Stimulated activated CD4-positive, alpha-beta T cell treated with anti-CD3 and anti-CD28 coated beads, Interleukin-12 subunit alpha, Interleukin-12 subunit beta, amount 100 ng/mL, for 4 hours (primary cell): ENCODE measurements around the gene CERS6.

Experiments
- DNase-seq: peaks from one replicate; pipeline ENCODE4 v3.0.0-alpha.2; 2020

The CERS6 gene

GRCh38 chr2:168712053-168712452 lies 256.0 kb downstream of the CERS6 start:
- no peak for DNase-seq

DNA sequence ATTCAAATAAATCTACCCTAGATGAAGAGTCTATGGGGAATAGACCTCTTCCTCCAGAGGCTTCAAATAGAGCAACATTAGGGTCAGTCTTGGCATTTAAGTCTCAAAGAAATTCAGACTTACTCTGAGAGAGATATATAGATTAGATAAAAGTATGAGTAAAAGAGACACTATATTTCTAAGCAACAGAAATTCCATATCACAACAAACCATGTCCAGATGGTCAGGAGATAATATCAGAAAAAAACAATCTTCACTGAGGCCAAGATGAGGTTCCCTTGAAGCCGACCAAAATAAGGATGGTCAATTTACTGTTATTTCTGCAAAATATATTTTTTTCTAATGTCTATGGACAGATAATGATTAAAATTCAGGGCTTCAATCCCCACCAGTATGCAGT lies 257.3 kb downstream of the CERS6 start:
- no peak for DNase-seq

DNA sequence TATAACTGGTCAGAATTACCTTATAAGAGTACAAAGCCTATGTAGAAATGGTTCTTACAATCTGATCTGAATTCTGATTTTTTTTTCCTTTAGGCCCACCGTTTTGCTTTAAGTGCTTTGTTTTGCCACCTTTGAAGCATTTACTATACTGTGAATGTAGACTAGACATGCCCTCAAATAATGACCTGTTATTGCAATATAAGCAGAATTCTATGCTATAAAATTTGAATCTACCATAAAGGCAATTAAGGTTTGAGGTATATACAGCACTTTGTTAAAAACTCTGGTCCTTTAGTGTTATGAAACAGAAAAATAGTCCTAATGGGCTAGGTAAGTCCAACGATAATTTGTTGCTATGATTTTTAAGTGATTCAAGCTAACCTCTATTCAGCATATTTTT lies 259.8 kb downstream of the CERS6 start:
- no peak for DNase-seq

- DNase-seq, result no peak
Measured at GRCh38 chr2:168716839-168717238, 260.8 kb downstream of the CERS6 start.

GRCh38 chr2:168717790-168718502 lies 261.9 kb downstream of the CERS6 start:
- DNase-seq, result no peak

- DNase-seq, result no peak
Measured at GRCh38 chr2:168718622-168719021, 262.6 kb downstream of the CERS6 start.

GRCh38 chr2:168719446-168719845 lies 263.4 kb downstream of the CERS6 start:
- DNase-seq, result no peak

DNA sequence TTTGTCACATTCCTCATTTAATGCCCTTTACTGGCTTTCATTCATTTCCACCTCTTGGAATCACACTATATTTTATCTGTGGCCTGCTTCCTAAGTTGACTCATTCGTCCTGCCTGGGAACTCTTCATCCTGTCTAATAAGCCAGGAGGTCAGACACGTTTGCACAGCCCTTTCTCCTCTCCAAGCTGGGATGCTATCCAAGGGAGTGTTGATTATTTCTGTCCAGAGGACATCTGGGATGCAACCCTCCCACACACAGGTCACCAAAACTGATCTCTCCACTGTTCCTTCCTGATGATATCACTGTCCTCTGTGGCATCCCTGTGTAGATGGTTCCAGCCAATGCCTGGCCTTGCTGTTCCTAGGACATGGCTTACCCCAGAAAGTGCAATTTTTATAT lies 266.5 kb downstream of the CERS6 start:
- no peak for DNase-seq

GRCh38 chr2:168723275-168723899 lies 267.3 kb downstream of the CERS6 start:
- DNase-seq, result no peak

GRCh38 chr2:168726375-168726774 lies 270.3 kb downstream of the CERS6 start:
- DNase-seq, result no peak

DNA sequence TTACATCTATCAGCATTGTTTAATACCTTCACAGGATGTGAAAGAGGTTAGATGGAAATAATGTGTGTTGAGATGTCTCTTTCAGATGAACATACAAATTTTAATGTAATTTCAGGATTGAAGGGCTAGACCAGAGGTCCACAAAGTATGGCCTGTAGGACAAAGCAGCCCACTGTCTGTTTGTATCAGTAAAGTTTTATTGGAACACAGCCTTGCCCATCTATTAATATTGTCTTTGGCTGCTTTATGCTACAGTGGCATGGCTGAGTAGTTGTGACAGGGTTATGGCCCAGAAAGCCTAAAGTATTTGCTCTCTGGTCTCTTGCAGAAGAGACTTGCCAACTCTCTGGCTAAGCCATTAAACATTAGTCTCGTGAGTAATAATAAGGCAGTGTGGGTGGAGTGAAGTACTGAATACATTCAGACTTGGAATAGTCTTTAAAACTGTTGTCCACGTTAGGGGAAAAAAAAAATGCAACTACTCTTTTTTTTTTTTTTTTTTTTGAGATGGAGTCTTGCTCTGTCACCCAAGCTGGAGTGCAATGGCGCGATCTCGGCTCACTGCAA lies 271.9 kb downstream of the CERS6 start:
- DNase-seq, result no peak

- no peak for DNase-seq
Measured at GRCh38 chr2:168729455-168729854, 273.4 kb downstream of the CERS6 start.

DNA sequence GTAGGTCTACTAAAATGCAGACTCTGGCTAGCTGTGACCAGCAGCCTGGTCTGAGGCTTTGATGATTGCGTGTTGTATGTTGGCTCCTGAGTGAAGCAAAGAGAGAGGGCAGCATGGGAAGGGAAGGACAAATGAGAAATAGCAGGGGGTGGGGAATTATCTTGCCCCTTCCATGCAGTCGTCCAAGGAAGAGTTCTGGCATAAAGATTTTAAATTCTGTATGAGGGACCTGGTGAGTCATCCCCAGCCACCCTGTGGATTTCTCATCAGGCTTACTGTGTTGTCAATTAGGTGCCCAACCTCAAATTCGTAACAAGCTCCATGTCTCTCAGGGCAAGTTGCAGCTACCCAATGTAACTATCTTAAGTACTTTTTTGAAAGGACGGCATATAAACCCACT lies 274.3 kb downstream of the CERS6 start:
- no peak for DNase-seq

GRCh38 chr2:168731002-168731401 lies 274.9 kb downstream of the CERS6 start:
- no peak for DNase-seq

- no peak for DNase-seq
Measured at GRCh38 chr2:168731616-168732015, 275.5 kb downstream of the CERS6 start.

DNA sequence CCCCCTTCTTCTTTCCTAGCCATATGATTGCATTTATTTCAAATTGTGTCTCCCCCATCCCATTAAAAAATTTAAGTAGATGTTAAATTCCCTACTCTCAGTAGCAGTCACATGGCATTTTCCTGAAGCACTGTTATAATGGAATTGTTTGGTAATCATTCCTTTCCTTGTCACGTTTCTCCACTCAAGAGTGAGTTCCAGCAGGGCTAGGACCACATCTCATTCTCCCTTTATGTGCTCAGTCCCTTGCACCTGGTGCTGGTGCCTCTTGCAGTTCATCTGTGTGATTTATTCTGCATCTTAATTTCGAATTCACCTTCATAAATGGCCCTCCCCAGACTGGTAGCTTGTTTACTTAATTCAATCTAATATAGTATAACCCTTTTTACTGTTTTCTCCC lies 276.0 kb downstream of the CERS6 start:
- no peak for DNase-seq

DNA sequence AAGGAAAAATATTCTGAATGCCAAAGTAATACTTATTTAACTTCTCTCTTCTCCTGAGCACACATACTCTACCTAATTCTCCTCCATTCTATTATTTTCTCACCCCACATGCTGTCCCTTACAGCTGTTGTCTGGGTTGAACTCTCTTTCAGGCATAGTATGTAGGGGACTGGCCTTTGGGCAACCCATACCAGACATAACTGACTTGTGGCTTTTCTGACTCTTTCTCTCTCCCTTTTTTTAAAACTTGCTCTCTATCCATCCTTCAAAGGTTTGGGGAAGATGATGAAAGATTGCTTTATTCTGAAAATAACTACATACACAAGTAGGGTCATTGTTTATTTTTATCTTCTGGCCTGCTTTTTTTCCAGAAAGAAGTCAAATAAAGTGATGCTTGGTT lies 276.4 kb downstream of the CERS6 start:
- DNase-seq, result no peak

- no peak for DNase-seq
Measured at GRCh38 chr2:168734199-168734760, 278.2 kb downstream of the CERS6 start.

- DNase-seq, result no peak
Measured at GRCh38 chr2:168736649-168737445, 280.8 kb downstream of the CERS6 start.

DNA sequence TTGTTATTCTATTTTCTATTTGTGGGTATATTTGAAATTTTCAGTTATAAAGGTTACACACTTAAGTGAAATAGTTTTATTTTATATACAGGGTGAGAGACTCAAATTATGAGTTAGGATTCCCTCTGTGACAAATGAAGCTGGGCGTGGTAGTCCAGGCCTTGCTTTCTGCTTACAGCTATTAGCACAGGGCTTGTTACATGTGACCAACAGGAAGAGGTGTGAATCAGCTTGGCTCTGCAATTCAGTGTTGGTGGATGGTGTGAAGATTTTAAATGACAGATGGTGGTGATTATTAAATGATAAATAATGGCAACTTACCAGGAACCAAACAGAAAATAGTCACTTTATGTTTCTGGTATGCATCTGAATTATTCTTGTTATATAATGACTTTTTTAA lies 282.0 kb downstream of the CERS6 start:
- DNase-seq, result no peak

GRCh38 chr2:168740360-168740759 lies 284.3 kb downstream of the CERS6 start:
- no peak for DNase-seq

- no peak for DNase-seq
Measured at GRCh38 chr2:168740788-168741187, 284.7 kb downstream of the CERS6 start.

DNA sequence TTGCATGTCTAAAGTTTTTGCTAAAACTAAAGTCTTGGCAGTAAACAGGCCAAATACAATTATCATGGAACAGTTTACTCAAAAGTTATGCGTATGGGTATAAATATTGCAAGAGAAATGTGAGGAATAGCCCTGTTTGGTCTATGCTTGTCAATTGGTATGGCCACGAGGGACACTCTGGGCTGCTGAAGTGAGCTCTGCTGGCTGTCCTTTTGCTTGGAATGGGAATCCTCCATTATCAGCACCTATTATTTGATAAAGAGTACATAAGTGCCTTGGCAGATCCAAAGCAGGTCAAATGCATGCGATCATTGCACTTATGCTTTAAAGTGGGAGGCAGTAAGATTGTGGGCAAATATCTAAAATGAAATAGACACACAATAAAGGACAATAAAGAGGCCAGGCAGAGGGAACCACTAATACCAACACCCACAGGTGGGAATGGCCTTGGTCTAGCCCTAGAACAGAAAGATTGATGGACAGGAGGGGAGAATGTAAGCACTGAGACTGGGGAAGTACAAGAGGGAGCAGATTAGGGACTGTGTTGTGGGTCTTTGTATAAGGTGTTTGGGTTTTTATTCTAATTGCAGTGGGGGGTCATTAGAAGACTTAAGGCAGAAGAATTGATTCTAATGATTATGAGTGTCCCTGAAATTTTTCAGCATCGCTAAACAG lies 286.3 kb downstream of the CERS6 start:
- DNase-seq, result no peak
